K562 (cell line): ENCODE data around the gene CD55. TPM values are rescaled to one million over a fixed set of nuclear protein-coding genes. Genes with fewer than 3 reads are reported as not detected.

ENCODE experiments used
- BCL6 ChIP-seq: fragments of 250-450 bp; sonication (Bioruptor Pico); IDR thresholded peaks from 2 replicates; pipeline ENCODE4 v1.4.0; 2020
- BRCA1 ChIP-seq, 2 experiments: fragments of 450-650 bp in 1 of 2; sonication (generic) in 1 of 2; formaldehyde crosslinking in 1 of 2; IDR thresholded peaks; 2 replicates each; pipeline versions ENCODE4 v1.5.0 to v1.6.1; 2017 to 2020; ENCODE audit warnings: mild to moderate bottlenecking in 1 of 2, missing genetic modification reagents in 1 of 2
- CBFA2T3 ChIP-seq: fragments of 450-650 bp; IDR thresholded peaks from 2 replicates; pipeline ENCODE4 v1.6.1; 2017
- CBX1 ChIP-seq: sonication (generic); IDR thresholded peaks from 2 replicates; pipeline ENCODE4 v1.6.1; 2016; ENCODE audit warnings: antibody characterized with exemption, low read depth, mild to moderate bottlenecking
- CCNT2 ChIP-seq: IDR thresholded peaks from 2 replicates; pipeline ENCODE4 v1.6.1; 2011; ENCODE audit warnings: borderline replicate concordance, low read depth, mild to moderate bottlenecking, moderate library complexity, mixed read lengths, low read length; ENCODE audit not compliant: insufficient read length; ENCODE audit errors: extremely low read depth
- FOXJ3 ChIP-seq: sonication (generic); formaldehyde crosslinking; IDR thresholded peaks from 2 replicates; pipeline ENCODE4 v1.4.0; 2020; ENCODE audit warnings: mild to moderate bottlenecking, missing genetic modification reagents
- HIVEP1 ChIP-seq: fragments of 250-450 bp; sonication (Bioruptor Pico); IDR thresholded peaks from 2 replicates; pipeline ENCODE4 v1.4.0; 2020; ENCODE audit warnings: mild to moderate bottlenecking
- HMGN3 ChIP-seq: IDR thresholded peaks from 2 replicates; pipeline ENCODE4 v1.6.1; 2011; ENCODE audit warnings: borderline replicate concordance, low read depth, mild to moderate bottlenecking, mixed read lengths, low read length; ENCODE audit not compliant: insufficient read length; ENCODE audit errors: extremely low read depth
- KLF10 ChIP-seq: fragments of 250-450 bp; sonication (Bioruptor Pico); IDR thresholded peaks from 2 replicates; pipeline ENCODE4 v1.6.1; 2021; ENCODE audit warnings: matching md5 sums
- MYC ChIP-seq, 2 experiments: fragments of 250-450 bp in 1 of 2; sonication (Bioruptor Pico) in 1 of 2; IDR thresholded peaks; 2 replicates each; pipeline versions ENCODE4 v1.5.1 to v1.6.1; 2012 to 2021; ENCODE audit warnings: low read depth in 2 of 2, borderline replicate concordance in 1 of 2, improper control_type of control experiment in 1 of 2, low read length in 1 of 2, mild to moderate bottlenecking in 1 of 2, moderate library complexity in 1 of 2
- NONO ChIP-seq, 2 experiments: fragments of 200-400 bp in 1 of 2; fragments of 450-650 bp in 1 of 2; formaldehyde crosslinking in 1 of 2; IDR thresholded peaks; 2 replicates each; pipeline ENCODE4 v1.6.1; 2017; ENCODE audit warnings: low read depth in 2 of 2, mild to moderate bottlenecking in 2 of 2, moderate library complexity in 2 of 2, low read length in 1 of 2
- PML ChIP-seq: IDR thresholded peaks from 2 replicates; pipeline ENCODE4 v1.6.1; 2012; ENCODE audit warnings: low read length, inconsistent platforms
- RBM14 ChIP-seq: fragments of 200-400 bp; formaldehyde crosslinking; IDR thresholded peaks from 2 replicates; pipeline ENCODE4 v1.6.1; 2018; ENCODE audit warnings: low read depth, mild to moderate bottlenecking, low read length, moderate library complexity, borderline replicate concordance; ENCODE audit not compliant: insufficient read depth
- SIRT6 ChIP-seq: IDR thresholded peaks from one replicate; pipeline ENCODE4 v1.6.1; 2012; ENCODE audit warnings: low read depth, mild to moderate bottlenecking, control low read depth, inconsistent platforms, low read length, moderate library complexity
- SMARCC2 ChIP-seq: fragments of 450-650 bp; IDR thresholded peaks from 2 replicates; pipeline ENCODE4 v1.6.1; 2017; ENCODE audit warnings: antibody characterized with exemption, moderate library complexity, mild to moderate bottlenecking, low read depth
- SMARCE1 ChIP-seq: fragments of 450-650 bp; IDR thresholded peaks from 2 replicates; pipeline ENCODE4 v1.7.1; 2016; ENCODE audit warnings: mild to moderate bottlenecking
- SRSF3 ChIP-seq: fragments of 200-400 bp; formaldehyde crosslinking; IDR thresholded peaks from 2 replicates; pipeline ENCODE4 v1.6.1; 2016; ENCODE audit warnings: mild to moderate bottlenecking, low read length, moderate library complexity; ENCODE audit not compliant: insufficient read depth
- TCFL5 ChIP-seq: fragments of 250-450 bp; sonication (Bioruptor Pico); conservative IDR thresholded peaks from 2 replicates; pipeline ENCODE4 v1.6.1; 2021; ENCODE audit warnings: mild to moderate bottlenecking, moderate library complexity, matching md5 sums
- THRAP3 ChIP-seq: fragments of 450-650 bp; IDR thresholded peaks from 2 replicates; pipeline ENCODE4 v1.6.1; 2016; ENCODE audit warnings: mild to moderate bottlenecking, inconsistent platforms, borderline replicate concordance
- XRCC5 ChIP-seq: fragments of 200-400 bp; formaldehyde crosslinking; IDR thresholded peaks from 2 replicates; pipeline ENCODE4 v1.6.1; 2017; ENCODE audit warnings: low read depth, mild to moderate bottlenecking, low read length
- ZBTB1 ChIP-seq: sonication (generic); formaldehyde crosslinking; IDR thresholded peaks from 2 replicates; pipeline ENCODE4 v1.8.1; 2023; ENCODE audit warnings: missing genetic modification reagents, low read depth, mild to moderate bottlenecking, borderline replicate concordance
- ZBTB7A ChIP-seq: IDR thresholded peaks from 2 replicates; pipeline ENCODE4 v1.6.1; 2011; ENCODE audit warnings: low read depth, mild to moderate bottlenecking, low read length, moderate library complexity, borderline replicate concordance; ENCODE audit not compliant: control insufficient read depth
- ZC3H4 ChIP-seq: sonication (generic); formaldehyde crosslinking; IDR thresholded peaks from 2 replicates; pipeline ENCODE4 v1.9.0; 2021; ENCODE audit warnings: missing genetic modification reagents, borderline replicate concordance
- ZFP36 ChIP-seq: fragments of 150-350 bp; IDR thresholded peaks from 2 replicates; pipeline ENCODE4 v1.6.1; 2018; ENCODE audit warnings: low read length, low read depth; ENCODE audit not compliant: partially characterized antibody
- ZKSCAN8 ChIP-seq: fragments of 200-800 bp; sonication (Bioruptor generic); IDR thresholded peaks from 2 replicates; pipeline ENCODE4 v1.6.1; 2016; ENCODE audit warnings: missing genetic modification characterization, missing compliant biosample characterization
- polyA plus RNA-seq, 8 experiments: library from polyadenylated mRNA; depleted of rRNA in 4 of 8; stranded (reverse) in 5 of 8; unstranded in 3 of 8; fragments of >200 nt; fragmentation: Nextera tagmentation in 2 of 8; fragmentation: Illumina TruSeq in 1 of 8; extraction: Ambion mirVana in 2 of 8; extraction: Trizol in 1 of 8; gene quantifications; 2 replicates each; pipeline versions ENCODE4 v1.2.1 to v1.2.3, GENCODE V29; 2011 to 2014; ENCODE audit warnings: inconsistent platforms in 1 of 8, missing spikeins in 1 of 8
- total RNA-seq, 7 experiments: library from RNA; depleted of rRNA in 6 of 7; stranded (reverse); fragments of >200 nt in 6 of 7; fragmentation: Illumina TruSeq in 2 of 7; extraction: Trizol in 2 of 7; gene quantifications; 2 replicates each; pipeline versions ENCODE4 v1.2.1 to v1.2.3, GENCODE V29; 2011 to 2021; ENCODE audit warnings: low replicate concordance in 1 of 7
- TF ChIP-seq, protein P1 (sequence below): sonication (generic); formaldehyde crosslinking; IDR thresholded peaks from 2 replicates; pipeline ENCODE4 v1.8.0; 2022; ENCODE audit warnings: mild to moderate bottlenecking, missing genetic modification reagents
- TF ChIP-seq, protein P2 (sequence below): fragments of 450-650 bp; IDR thresholded peaks from 2 replicates; pipeline ENCODE4 v1.6.1; 2016

The CD55 gene
- total and polyA plus RNA-seq, 9 of the 15 experiments (the other 6 are each of a cell fraction or from before 2014, with no cell fraction given): 17.7 to 150 (median 97.0) TPM

GRCh38 chr1:207309745-207310273 is 11.7 kb upstream of the CD55 start (continued):
- TF ChIP-seq RBM14: no peak
- 0 out of 2 replicates have a peak, but pooled peaks have one; percentile 31 for TF ChIP-seq TCFL5 (CRISPR knock-in tag)
- 0 out of 2 replicates have a peak, but pooled peaks have one; percentile 20 for TF ChIP-seq THRAP3
- no peak for TF ChIP-seq ZFP36
- TF ChIP-seq, protein P1, sequence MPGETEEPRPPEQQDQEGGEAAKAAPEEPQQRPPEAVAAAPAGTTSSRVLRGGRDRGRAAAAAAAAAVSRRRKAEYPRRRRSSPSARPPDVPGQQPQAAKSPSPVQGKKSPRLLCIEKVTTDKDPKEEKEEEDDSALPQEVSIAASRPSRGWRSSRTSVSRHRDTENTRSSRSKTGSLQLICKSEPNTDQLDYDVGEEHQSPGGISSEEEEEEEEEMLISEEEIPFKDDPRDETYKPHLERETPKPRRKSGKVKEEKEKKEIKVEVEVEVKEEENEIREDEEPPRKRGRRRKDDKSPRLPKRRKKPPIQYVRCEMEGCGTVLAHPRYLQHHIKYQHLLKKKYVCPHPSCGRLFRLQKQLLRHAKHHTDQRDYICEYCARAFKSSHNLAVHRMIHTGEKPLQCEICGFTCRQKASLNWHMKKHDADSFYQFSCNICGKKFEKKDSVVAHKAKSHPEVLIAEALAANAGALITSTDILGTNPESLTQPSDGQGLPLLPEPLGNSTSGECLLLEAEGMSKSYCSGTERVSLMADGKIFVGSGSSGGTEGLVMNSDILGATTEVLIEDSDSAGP (CRISPR knock-in tag): no peak
- TF ChIP-seq, protein P2, sequence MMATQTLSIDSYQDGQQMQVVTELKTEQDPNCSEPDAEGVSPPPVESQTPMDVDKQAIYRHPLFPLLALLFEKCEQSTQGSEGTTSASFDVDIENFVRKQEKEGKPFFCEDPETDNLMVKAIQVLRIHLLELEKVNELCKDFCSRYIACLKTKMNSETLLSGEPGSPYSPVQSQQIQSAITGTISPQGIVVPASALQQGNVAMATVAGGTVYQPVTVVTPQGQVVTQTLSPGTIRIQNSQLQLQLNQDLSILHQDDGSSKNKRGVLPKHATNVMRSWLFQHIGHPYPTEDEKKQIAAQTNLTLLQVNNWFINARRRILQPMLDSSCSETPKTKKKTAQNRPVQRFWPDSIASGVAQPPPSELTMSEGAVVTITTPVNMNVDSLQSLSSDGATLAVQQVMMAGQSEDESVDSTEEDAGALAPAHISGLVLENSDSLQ: peak; percentile 82
- TF ChIP-seq CBFA2T3: peak; percentile 85
- peak; percentile 34 for TF ChIP-seq CCNT2
- TF ChIP-seq BRCA1 (IDR thresholded peaks at IDR 0.05): no peak
- TF ChIP-seq BRCA1 (CRISPR knock-in tag; IDR thresholded peaks at IDR 0.05): no peak
- TF ChIP-seq HMGN3: no peak
- TF ChIP-seq SIRT6: no peak
- TF ChIP-seq XRCC5: no peak
- peak; percentile 84 for TF ChIP-seq SMARCE1
- TF ChIP-seq PML: peak; percentile 69
- TF ChIP-seq KLF10: no peak
- 0 out of 2 replicates have a peak, but pooled peaks have one; percentile 31 for TF ChIP-seq SMARCC2
- no peak for TF ChIP-seq ZBTB7A
- no peak for TF ChIP-seq SRSF3
- TF ChIP-seq ZBTB1 (CRISPR knock-in tag): no peak
- no peak for TF ChIP-seq NONO (IDR thresholded peaks at IDR 0.05; ENCODE audit: low read depth in 2 of 2, low read length in 1 of 2)
- TF ChIP-seq ZKSCAN8 (CRISPR knock-in tag): peak; percentile 78
- no peak for TF ChIP-seq FOXJ3 (CRISPR knock-in tag)
- TF ChIP-seq HIVEP1 (CRISPR knock-in tag): no peak
- TF ChIP-seq ZC3H4 (CRISPR knock-in tag): no peak
- TF ChIP-seq BCL6: no peak
- TF ChIP-seq CBX1: no peak
- peak; percentile 84 for TF ChIP-seq MYC (IDR thresholded peaks at IDR 0.05; ENCODE audit: low read depth, low read length)
- TF ChIP-seq MYC (CRISPR knock-in tag; IDR thresholded peaks at IDR 0.05; ENCODE audit: borderline replicate concordance, low read depth): no peak
